Measurements from ENCODE around the gene CD274.
A peak's percentile ranks its signal among the peaks of the same experiment; 100 is the strongest.

Gene CD274

DNA sequence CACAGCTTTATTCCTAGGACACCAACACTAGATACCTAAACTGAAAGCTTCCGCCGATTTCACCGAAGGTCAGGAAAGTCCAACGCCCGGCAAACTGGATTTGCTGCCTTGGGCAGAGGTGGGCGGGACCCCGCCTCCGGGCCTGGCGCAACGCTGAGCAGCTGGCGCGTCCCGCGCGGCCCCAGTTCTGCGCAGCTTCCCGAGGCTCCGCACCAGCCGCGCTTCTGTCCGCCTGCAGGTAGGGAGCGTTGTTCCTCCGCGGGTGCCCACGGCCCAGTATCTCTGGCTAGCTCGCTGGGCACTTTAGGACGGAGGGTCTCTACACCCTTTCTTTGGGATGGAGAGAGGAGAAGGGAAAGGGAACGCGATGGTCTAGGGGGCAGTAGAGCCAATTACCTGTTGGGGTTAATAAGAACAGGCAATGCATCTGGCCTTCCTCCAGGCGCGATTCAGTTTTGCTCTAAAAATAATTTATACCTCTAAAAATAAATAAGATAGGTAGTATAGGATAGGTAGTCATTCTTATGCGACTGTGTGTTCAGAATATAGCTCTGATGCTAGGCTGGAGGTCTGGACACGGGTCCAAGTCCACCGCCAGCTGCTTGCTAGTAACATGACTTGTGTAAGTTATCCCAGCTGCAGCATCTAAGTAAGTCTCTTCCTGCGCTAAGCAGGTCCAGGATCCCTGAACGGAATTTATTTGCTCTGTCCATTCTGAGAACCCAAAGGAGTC, at the start of gene CD274:
Gene CD274, plus strand, starts transcription at position 184 of the 733 bp plus-strand sequence. CDS start 5,572 bp downstream, outside the sequence.
- Histone ChIP-seq H3K4me3 (ENCODE audit: low read depth in 1 of 2, low read length in 1 of 2) (peak within 1 kb of the TSS; percentile 66), H3K27ac (peak within 1 kb of the TSS; percentile 81), H3K9me3 (no peaks in the 10 kb centered on the region), H3K36me3 (no peaks in the 10 kb centered on the region), H3K27me3 (no peaks in the 10 kb centered on the region), H3K4me1 (ENCODE audit: control insufficient read depth in 1 of 2, insufficient read depth in 1 of 2, low read depth in 1 of 2, low read length in 1 of 2) (peaks cover 22 to 38% of the 10 kb centered on the region in 2 experiments)
- peak; percentile 85 for TF ChIP-seq CTCF (IDR thresholded peaks at IDR 0.05)

DNA sequence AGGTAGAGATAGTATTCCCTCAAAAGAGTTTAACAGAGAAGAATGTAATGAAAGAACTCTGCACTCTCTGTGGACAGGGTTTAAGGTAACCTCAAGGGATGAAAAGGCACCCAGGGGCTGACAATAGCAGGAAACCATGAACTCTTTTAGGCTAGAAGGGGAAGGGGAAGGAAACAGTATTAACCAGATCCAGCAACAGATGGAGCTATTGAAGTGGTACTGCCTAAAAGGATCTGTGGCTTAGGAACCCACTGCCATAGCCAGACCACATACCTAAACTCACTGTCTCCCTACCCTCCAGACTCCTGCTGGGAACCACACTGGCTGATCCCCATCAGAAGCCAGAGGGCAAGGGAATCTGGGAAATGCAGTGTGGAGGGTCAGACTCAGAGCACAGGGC, 48.1 kb upstream of the CD274 start:
- Histone ChIP-seq H3K9me3 (no peaks in the 10 kb centered on the region), H3K27ac (no peak overlapping the region), H3K27me3 (no peaks in the 10 kb centered on the region), H3K4me1 (ENCODE audit: control insufficient read depth in 1 of 2, insufficient read depth in 1 of 2, low read depth in 1 of 2, low read length in 1 of 2) (no peaks in the 10 kb centered on the region), H3K36me3 (no peaks in the 10 kb centered on the region), H3K4me3 (ENCODE audit: low read depth in 1 of 2, low read length in 1 of 2) (no peak overlapping the region)
- no peak for TF ChIP-seq CTCF (IDR thresholded peaks at IDR 0.05)

GRCh38 chr9:5408596-5408995, 41.7 kb upstream of the CD274 start:
- Histone ChIP-seq H3K36me3 (no peaks in the 10 kb centered on the region), H3K27me3 (no peaks in the 10 kb centered on the region), H3K4me3 (ENCODE audit: low read depth in 1 of 2, low read length in 1 of 2) (no peak overlapping the region), H3K9me3 (no peaks in the 10 kb centered on the region), H3K4me1 (ENCODE audit: control insufficient read depth in 1 of 2, insufficient read depth in 1 of 2, low read depth in 1 of 2, low read length in 1 of 2) (no peaks in the 10 kb centered on the region), H3K27ac (no peak overlapping the region)
- TF ChIP-seq CTCF (IDR thresholded peaks at IDR 0.05): no peak

- Histone ChIP-seq H3K27ac (no peak overlapping the region), H3K27me3 (no peaks in the 10 kb centered on the region), H3K9me3 (no peaks in the 10 kb centered on the region), H3K36me3 (no peaks in the 10 kb centered on the region), H3K4me1 (ENCODE audit: control insufficient read depth in 1 of 2, insufficient read depth in 1 of 2, low read depth in 1 of 2, low read length in 1 of 2) (no peaks in the 10 kb centered on the region), H3K4me3 (ENCODE audit: low read depth in 1 of 2, low read length in 1 of 2) (no peak overlapping the region)
- no peak for TF ChIP-seq CTCF (IDR thresholded peaks at IDR 0.05)
These were observed 33.4 kb upstream of the CD274 start for GRCh38 chr9:5416953-5417352.

GRCh38 chr9:5418481-5418880, 31.9 kb upstream of the CD274 start:
- Histone ChIP-seq H3K4me3 (ENCODE audit: low read depth in 1 of 2, low read length in 1 of 2) (no peak overlapping the region), H3K36me3 (no peaks in the 10 kb centered on the region), H3K9me3 (no peaks in the 10 kb centered on the region)

More at GRCh38 chr9:5418481-5418880, 31.9 kb upstream of the CD274 start:
- H3K4me1 ChIP-seq (ENCODE audit: control insufficient read depth in 1 of 2, insufficient read depth in 1 of 2, low read depth in 1 of 2, low read length in 1 of 2): no peaks in the 10 kb centered on the region
- no peak for TF ChIP-seq CTCF (IDR thresholded peaks at IDR 0.05)
- H3K27ac ChIP-seq: no peak overlapping the region
- H3K27me3 ChIP-seq: no peaks in the 10 kb centered on the region

All from neutrophil (primary cell).